NB4 (cell line): ENCODE measurements around the gene POLR2B.
A peak's percentile ranks its signal among the peaks of the same experiment; 100 is the strongest.

Experiments
- DNase-seq: peaks from one replicate; pipeline ENCODE4 v3.0.0; 2010; ENCODE audit warnings: low read depth
- H3K4me3 ChIP-seq: one replicate; pipeline ENCODE4 v1.5.1; 2011; ENCODE audit warnings: mild to moderate bottlenecking, low read depth, low read length, moderate library complexity
- CTCF ChIP-seq: IDR thresholded peaks from one replicate; pipeline ENCODE4 v1.5.1; 2012; ENCODE audit warnings: low read depth, low read length
- MAX ChIP-seq: IDR thresholded peaks from 2 replicates; pipeline ENCODE4 v1.6.1; 2011; ENCODE audit warnings: low read depth, low read length
- MYC ChIP-seq: IDR thresholded peaks from 2 replicates; pipeline ENCODE4 v1.6.1; 2011; ENCODE audit warnings: low read depth, low read length
- POLR2A ChIP-seq: IDR thresholded peaks from 2 replicates; pipeline ENCODE4 v1.6.1; 2011; ENCODE audit warnings: mild to moderate bottlenecking; ENCODE audit not compliant: insufficient read length; ENCODE audit errors: extremely low read depth

The POLR2B gene

GRCh38 chr4:56961107-56961500 is 17.6 kb upstream of the POLR2B start:
- TF ChIP-seq MYC (no peak), CTCF (no peak), POLR2A (no peak), MAX (no peak)
- H3K4me3 ChIP-seq = no peak overlapping the region

GRCh38 chr4:56971383-56971782 is 7.3 kb upstream of the POLR2B start:
- H3K4me3 ChIP-seq = no peak overlapping the region
- no peak for TF ChIP-seq MYC
- no peak for TF ChIP-seq MAX
- no peak for DNase-seq

More at GRCh38 chr4:56961107-56961500, 17.6 kb upstream of the POLR2B start:
- no peak for DNase-seq

- DNase-seq = no peak
- TF ChIP-seq POLR2A (no peak), MAX (no peak), MYC (no peak), CTCF (no peak)
- H3K4me3 ChIP-seq = no peak overlapping the region
Measured at GRCh38 chr4:56972389-56972788, 6.3 kb upstream of the POLR2B start.

- no peak for DNase-seq
- no peak overlapping the region for H3K4me3 ChIP-seq
- TF ChIP-seq POLR2A (no peak), MAX (no peak), CTCF (no peak), MYC (no peak)
Measured at GRCh38 chr4:56972809-56973208, 5.9 kb upstream of the POLR2B start.

GRCh38 chr4:56973336-56973735 is 5.4 kb upstream of the POLR2B start:
- H3K4me3 ChIP-seq = no peak overlapping the region
- DNase-seq = no peak
- TF ChIP-seq MAX (no peak), CTCF (no peak), MYC (no peak), POLR2A (no peak)

- DNase-seq = no peak
- TF ChIP-seq POLR2A (no peak), CTCF (no peak), MYC (no peak), MAX (no peak)
- peak overlapping the region; percentile 91 for H3K4me3 ChIP-seq
Measured at GRCh38 chr4:56976283-56976836, 2.3 kb upstream of the POLR2B start.
